ENCODE results near the gene SMG7. TPM values are rescaled to one million over a fixed set of nuclear protein-coding genes. Genes with fewer than 3 reads are reported as not detected.

SMG7 gene
- total and polyA plus RNA-seq, 2 of the 4 experiments (the other 2 are of a cell fraction): 18.1 to 22.6 TPM

GRCh38 chr1:183551924-183552323, 79.6 kb downstream of the SMG7 start:
- POLR2A ChIA-PET (ENCODE audit: unreplicated experiment): interaction anchor here (0.6 kb wide), 1 partner anchor 1635 kb away, joined by 3 read pairs; no protein-coding TSS in a partner anchor

More at GRCh38 chr1:183551924-183552323, 79.6 kb downstream of the SMG7 start:
- Histone ChIP-seq H3K27ac (ENCODE audit: insufficient read depth, low read length) (no peak overlapping the region), H2BK15ac (ENCODE audit: low read depth, low read length) (no peak overlapping the region), H2AK9ac (replicated peaks; ENCODE audit: low read depth, low read length, poor library complexity) (no peak overlapping the region), H4K20me1 (ENCODE audit: insufficient read depth, low read length) (no peaks in the 10 kb centered on the region), H3K14ac (replicated peaks; ENCODE audit: low read depth, low read length) (no peak overlapping the region), H2BK120ac (ENCODE audit: low read depth, low read length) (no peak overlapping the region), H3K4me2 (ENCODE audit: low read depth, low read length) (no peak overlapping the region), H3K23ac (ENCODE audit: low read depth, low read length) (no peak overlapping the region), H3K4me1 (ENCODE audit: control insufficient read depth, insufficient read depth, low read length) (peaks cover 3% of the 10 kb centered on the region), H3K36me3 (ENCODE audit: control insufficient read depth, insufficient read depth, low read length) (peaks cover 29% of the 10 kb centered on the region), H3K9me1 (ENCODE audit: insufficient read depth, low read length) (no peaks in the 10 kb centered on the region; the same call in 1 of the 2 replicates), H3K9ac (ENCODE audit: low read depth, low read length) (no peak overlapping the region), H3K18ac (ENCODE audit: low read depth, low read length) (no peak overlapping the region), H3K27me3 (ENCODE audit: control insufficient read depth, insufficient read depth, low read length) (no peaks in the 10 kb centered on the region), H2BK5ac (ENCODE audit: low read depth, low read length, poor library complexity, severe bottlenecking) (no peak overlapping the region), H2AK5ac (ENCODE audit: low read depth, low read length) (no peak overlapping the region), H2AFZ (replicated peaks; ENCODE audit: low read length, poor library complexity) (no peak overlapping the region), H4K5ac (ENCODE audit: low read depth, low read length) (no peak overlapping the region), H4K8ac (ENCODE audit: low read depth in 2 of 2, low read length in 2 of 2) (no peak overlapping the region), H3K4ac (ENCODE audit: low read depth, low read length) (no peak overlapping the region), H3K9me3 (ENCODE audit: control insufficient read depth, insufficient read depth, low read length) (no peaks in the 10 kb centered on the region), H3K56ac (ENCODE audit: extremely low read depth, insufficient read depth, low read length) (no peak overlapping the region), H3K4me3 (ENCODE audit: insufficient read depth, low read depth, low read length) (no peak overlapping the region), H4K91ac (ENCODE audit: insufficient read depth, low read depth, low read length) (no peak overlapping the region), H3K79me1 (ENCODE audit: low read depth in 1 of 2, low read length in 2 of 2) (no peaks in the 10 kb centered on the region; a peak in 1 of 4 replicates), H2BK20ac (ENCODE audit: low read depth, low read length) (no peak overlapping the region)
- no TSS peak for BruUV-seq (replicated peaks)
- dilution Hi-C loops (cut with HindIII; ENCODE audit: low sequenced_read_pairs, unreplicated experiment) (no loop called here), intact Hi-C loops (cut with micrococcal nuclease) (loop anchor here (2.0 to 5.0 kb wide), 2 partner anchors 35 to 71 kb away; no protein-coding TSS in a partner anchor), in situ Hi-C loops (cut with MboI; ENCODE audit: low sequenced_read_pairs) (no loop called here)
- TF ChIP-seq POLR2A (IDR thresholded peaks at IDR 0.05; ENCODE audit: low read depth, low read length) (no peak), CHD1 (IDR thresholded peaks at IDR 0.05; ENCODE audit: low read depth, low read length) (no peak), MAZ (IDR thresholded peaks at IDR 0.05; ENCODE audit: borderline replicate concordance, low read depth, low read length) (no peak)
- ATAC-seq (ENCODE audit: low read depth) (no peak), DNase-seq (no peak)
- CTCF ChIA-PET: no interaction called here
- WGBS, 2 experiments (ENCODE audit: extremely low coverage in 2 of 2, insufficient read length in 1 of 2): 100% methylated on average over 1 of the region's 9 CpGs; no CpG with 5 or more reads in 1 of the 2 experiments

All from IMR-90 (cell line).